K562 (cell line): ENCODE data around the gene NR1H2. TPM values are rescaled to one million over a fixed set of nuclear protein-coding genes. Genes with fewer than 3 reads are reported as not detected.

Experiments used
- ATAC-seq: fragments of 200-7000 bp; cut with Tn5 transposase; 3 replicates; pipeline ENCODE4 v1.9.1; 2020; ENCODE audit warnings: moderate library complexity
- BruUV-seq: library from RNA; stranded (reverse); fragments of 400-500 nt; replicated peaks from 2 replicates; lab custom pipeline; 2021; lab: Mats Ljungman, UMichigan
- CTCF ChIA-PET: fragments of 300-600 bp; formaldehyde crosslinking; extraction: SDS; loops from one replicate; lab custom pipeline; 2021; ENCODE audit warnings: low intra/inter-chr PET ratio; lab: Yijun Ruan, JAX
- POLR2A ChIA-PET: fragments of 300-600, 350-650 bp; sonication (Branson Sonifier 250); formaldehyde crosslinking; extraction: SDS; loops from one replicate; lab custom pipeline; 2021; ENCODE audit warnings: antibody characterized with exemption, inconsistent platforms; lab: Yijun Ruan, JAX
- DNase-seq, 4 experiments: peaks; one replicate each; pipeline versions ENCODE4 v3.0.0 to v3.0.0-alpha.2; 2011 to 2018; ENCODE audit warnings: low spot score in 3 of 4, mixed read lengths in 3 of 4; ENCODE audit errors: extremely low read depth in 1 of 4
- FAIRE-seq: peaks from 2 replicates; lab custom pipeline; 2011; peaks lifted over from hg19 to GRCh38; lab: Jason Lieb, UNC
- H2AFZ ChIP-seq: 2 replicates; pipeline ENCODE4 v1.6.0; 2011; ENCODE audit warnings: low read depth, low read length, control low read depth, inconsistent platforms
- H3K27ac ChIP-seq: fragments of 200-600 bp; 3 replicates; pipeline ENCODE4 v1.8.0; 2011; ENCODE audit warnings: low read depth, mild to moderate bottlenecking, control low read depth, inconsistent platforms, low read length, moderate library complexity, mixed read lengths; ENCODE audit errors: extremely low read depth
- H3K27me3 ChIP-seq, 2 experiments: fragments of 300-600 bp in 1 of 2; 2 replicates in 1 of 2; 3 replicates in 1 of 2; pipeline versions ENCODE4 v1.6.0 to v1.8.0; 2011; ENCODE audit warnings: inconsistent platforms in 2 of 2, low read length in 2 of 2, mild to moderate bottlenecking in 1 of 2, mixed read lengths in 1 of 2, moderate library complexity in 1 of 2; ENCODE audit not compliant: control insufficient read depth in 2 of 2, insufficient read depth in 2 of 2
- H3K36me3 ChIP-seq: fragments of 300-600 bp; 3 replicates; pipeline ENCODE4 v1.8.0; 2011; ENCODE audit warnings: mild to moderate bottlenecking, low read length, inconsistent platforms; ENCODE audit not compliant: control insufficient read depth, insufficient read depth
- H3K4me1 ChIP-seq, 2 experiments: fragments of 200-600 bp in 1 of 2; replicated peaks in 1 of 2; 2 replicates in 1 of 2; 3 replicates in 1 of 2; pipeline versions ENCODE4 v1.5.1 to v1.8.0; 2011; ENCODE audit warnings: inconsistent platforms in 2 of 2, low read length in 2 of 2, mild to moderate bottlenecking in 1 of 2, mixed read lengths in 1 of 2, moderate library complexity in 1 of 2; ENCODE audit not compliant: control insufficient read depth in 2 of 2, insufficient read depth in 2 of 2
- H3K4me2 ChIP-seq: 2 replicates; pipeline ENCODE4 v1.6.1; 2011; ENCODE audit warnings: low read length, control low read depth, inconsistent platforms, mixed read lengths; ENCODE audit not compliant: insufficient read depth
- H3K4me3 ChIP-seq: fragments of 200-600 bp; sonication (generic), shearing (Covaris generic); 2 replicates; pipeline ENCODE4 v1.5.1; 2016; ENCODE audit warnings: control low read depth, inconsistent platforms
- H3K79me2 ChIP-seq: fragments of 200-600 bp; 3 replicates; pipeline ENCODE4 v1.8.0; 2011; ENCODE audit warnings: low read length, inconsistent platforms; ENCODE audit not compliant: control insufficient read depth, insufficient read depth
- H3K9ac ChIP-seq, 2 experiments: 2 replicates each; pipeline versions ENCODE4 v1.6.0 to v1.6.1; 2011; ENCODE audit warnings: low read depth in 2 of 2, low read length in 2 of 2, control low read depth in 1 of 2, inconsistent platforms in 1 of 2, mild to moderate bottlenecking in 1 of 2, mixed read lengths in 1 of 2; ENCODE audit not compliant: insufficient read depth in 1 of 2
- H3K9me1 ChIP-seq: one replicate; pipeline ENCODE4 v1.6.0; 2011; ENCODE audit warnings: inconsistent platforms, mild to moderate bottlenecking, low read length, moderate library complexity; ENCODE audit not compliant: control insufficient read depth, insufficient read depth
- H3K9me3 ChIP-seq: replicated peaks from 2 replicates; pipeline ENCODE4 v1.5.1; 2011; ENCODE audit warnings: low read depth, low read length, inconsistent platforms; ENCODE audit not compliant: control insufficient read depth, insufficient read depth
- H4K20me1 ChIP-seq: replicated peaks from 2 replicates; pipeline ENCODE4 v1.6.1; 2011; ENCODE audit warnings: low read length, inconsistent platforms, mixed read lengths; ENCODE audit not compliant: control insufficient read depth, insufficient read depth
- CHAMP1 ChIP-seq: fragments of 450-650 bp; IDR thresholded peaks from 2 replicates; pipeline ENCODE4 v1.6.1; 2016; ENCODE audit warnings: mild to moderate bottlenecking
- MNT ChIP-seq, 2 experiments: fragments of 450-650 bp; conservative IDR thresholded peaks; 2 replicates each; pipeline ENCODE4 v1.6.1; 2017; ENCODE audit warnings: mild to moderate bottlenecking in 2 of 2, moderate library complexity in 2 of 2
- ZNF121 ChIP-seq: sonication (generic); formaldehyde crosslinking; conservative IDR thresholded peaks from 2 replicates; pipeline ENCODE4 v1.8.0; 2022; ENCODE audit warnings: missing genetic modification reagents
- WGBS: fragments of 100-300 bp; shearing (Covaris generic); methylation state at CpG from one replicate; pipeline ENCODE4 v1.1.6; 2016; ENCODE audit warnings: low coverage, mixed read lengths; ENCODE audit not compliant: insufficient coverage; ENCODE audit errors: missing lambda C conversion rate; 5-methylcytosine and 5-hydroxymethylcytosine counted together
- in situ Hi-C: fragments of 300-500 bp; cut with MboI; formaldehyde crosslinking; loops from 4 replicates; pipeline ENCODE4 v1.15.0; 2018; ENCODE audit warnings: inconsistent platforms, mixed read lengths
- intact Hi-C: fragments of 100-400 bp; cut with micrococcal nuclease; formaldehyde crosslinking; loops from 2 replicates; pipeline ENCODE4 v1.14.2; 2022
- polyA plus RNA-seq, 8 experiments: library from polyadenylated mRNA; depleted of rRNA in 4 of 8; stranded (reverse) in 5 of 8; unstranded in 3 of 8; fragments of >200 nt; fragmentation: Nextera tagmentation in 2 of 8; fragmentation: Illumina TruSeq in 1 of 8; extraction: Ambion mirVana in 2 of 8; extraction: Trizol in 1 of 8; gene quantifications; 2 replicates each; pipeline versions ENCODE4 v1.2.1 to v1.2.3, GENCODE V29; 2011 to 2014; ENCODE audit warnings: inconsistent platforms in 1 of 8, missing spikeins in 1 of 8
- total RNA-seq, 7 experiments: library from RNA; depleted of rRNA in 6 of 7; stranded (reverse); fragments of >200 nt in 6 of 7; fragmentation: Illumina TruSeq in 2 of 7; extraction: Trizol in 2 of 7; gene quantifications; 2 replicates each; pipeline versions ENCODE4 v1.2.1 to v1.2.3, GENCODE V29; 2011 to 2021; ENCODE audit warnings: low replicate concordance in 1 of 7

NR1H2 gene
- total and polyA plus RNA-seq, 9 of the 15 experiments (the other 6 are each of a cell fraction or from before 2014, with no cell fraction given): 0.11 to 73.8 (median 24.0) TPM

GRCh38 chr19:50427318-50427925 lies 51.2 kb downstream of the NR1H2 start:
- intact Hi-C loops (no loop called here), in situ Hi-C loops (no loop called here)

More at GRCh38 chr19:50427318-50427925, 51.2 kb downstream of the NR1H2 start:
- H3K9me1 ChIP-seq: no peaks in the 10 kb centered on the region
- DNase-seq: no peak
- no peaks in the 10 kb centered on the region for H4K20me1 ChIP-seq
- no peak overlapping the region for H3K9ac ChIP-seq
- no peak for ATAC-seq
- no peaks in the 10 kb centered on the region for H3K79me2 ChIP-seq
- CTCF ChIA-PET: no interaction called here
- POLR2A ChIA-PET: interaction anchor here (0.6 to 1.0 kb wide), 2 partner anchors 16 to 23 kb away, joined by 5 to 6 read pairs; no protein-coding TSS in a partner anchor
- no peaks in the 10 kb centered on the region for H3K27me3 ChIP-seq
- no peak overlapping the region for H2AFZ ChIP-seq
- H3K4me3 ChIP-seq: no peak overlapping the region
- no TSS peak for BruUV-seq
- WGBS: 82% methylated on average over 16 of the region's 26 CpGs
- H3K4me1 ChIP-seq: peaks cover 7 to 25% of the 10 kb centered on the region in 2 experiments; a peak in 4 of 5 replicates
- FAIRE-seq: no peak
- no peaks in the 10 kb centered on the region for H3K9me3 ChIP-seq
- H3K27ac ChIP-seq: no peak overlapping the region
- H3K36me3 ChIP-seq: no peaks in the 10 kb centered on the region
- TF ChIP-seq MNT (conservative IDR thresholded peaks at IDR 0.05): no peak
- TF ChIP-seq CHAMP1: no peak
- TF ChIP-seq ZNF121 (CRISPR knock-in tag): peak; percentile 72
- H3K4me2 ChIP-seq: no peak overlapping the region
